SH-SY5Y (cell line): ENCODE measurements around the gene AFF3.

Experiments
- GATA2 ChIP-seq: IDR thresholded peaks from 2 replicates; pipeline ENCODE4 v1.6.1; 2011; ENCODE audit warnings: mild to moderate bottlenecking, low read depth, low read length
- GATA3 ChIP-seq: IDR thresholded peaks from 2 replicates; pipeline ENCODE4 v1.6.1; 2011; ENCODE audit warnings: low read depth, mild to moderate bottlenecking, low read length, moderate library complexity

DNA sequence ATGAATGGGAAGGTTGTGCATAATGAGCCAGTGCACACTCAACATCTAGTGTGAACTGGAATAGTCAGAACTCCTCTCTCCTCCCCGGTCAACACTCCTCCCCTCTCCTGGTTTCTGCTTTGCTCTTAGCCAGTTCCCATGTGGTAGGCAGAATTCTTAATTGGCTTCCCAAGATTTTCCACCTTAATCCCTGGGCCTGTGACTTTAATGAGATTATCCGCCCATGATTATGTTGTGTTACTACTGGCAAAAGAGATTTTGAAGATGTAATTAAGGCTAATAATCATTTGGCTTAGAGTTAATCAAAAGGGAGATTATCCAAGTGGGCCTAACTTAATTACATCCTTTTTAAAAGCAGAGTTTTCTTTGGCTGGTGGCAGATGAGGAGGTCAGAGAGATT, 618.3 kb downstream of the AFF3 start:
- no peak for TF ChIP-seq GATA2
- no peak for TF ChIP-seq GATA3
